A549 (cell line): ENCODE data around the gene PACS1. TPM values are rescaled to one million over a fixed set of nuclear protein-coding genes. Genes with fewer than 3 reads are reported as not detected.

Experiments
- ATAC-seq, 2 experiments: fragments of 200-7000 bp in 1 of 2; fragments of >200 bp in 1 of 2; cut with Nextera tagmentation in 1 of 2; cut with Tn5 transposase in 1 of 2; 3 replicates each; pipeline versions ENCODE4 v1.8.0 to v1.9.1; 2018 to 2020; ENCODE audit warnings: mild to moderate bottlenecking in 1 of 2, moderate library complexity in 1 of 2
- CTCF ChIA-PET: fragments of 300-600 bp; sonication (Branson Sonifier 250); formaldehyde crosslinking; extraction: SDS; loops from one replicate; lab custom pipeline; 2021; ENCODE audit warnings: antibody characterized with exemption, inconsistent platforms; lab: Yijun Ruan, JAX
- POLR2A ChIA-PET: fragments of 350-600 bp; formaldehyde crosslinking; extraction: SDS; loops from one replicate; lab custom pipeline; 2021; ENCODE audit warnings: antibody characterized with exemption, inconsistent platforms; lab: Yijun Ruan, JAX
- DNase-seq, 2 experiments: peaks; one replicate each; pipeline versions ENCODE4 v3.0.0 to v3.0.0-alpha.2; 2011 to 2016; ENCODE audit warnings: low read depth in 1 of 2, low spot score in 1 of 2
- FAIRE-seq: peaks from 2 replicates; lab custom pipeline; 2011; peaks lifted over from hg19 to GRCh38; lab: Jason Lieb, UNC
- H3K27ac ChIP-seq, 2 experiments: fragments of >200 bp; sonication (Bioruptor Twin); formaldehyde crosslinking; 3 replicates each; pipeline ENCODE4 v1.5.1; 2016 to 2017
- H3K4me1 ChIP-seq: fragments of >200 bp; sonication (Bioruptor Twin); formaldehyde crosslinking; 3 replicates; pipeline ENCODE4 v1.6.1; 2016
- H3K4me2 ChIP-seq: fragments of >200 bp; sonication (Bioruptor Twin); formaldehyde crosslinking; 3 replicates; pipeline ENCODE4 v1.6.1; 2016
- H3K4me3 ChIP-seq: fragments of >200 bp; sonication (Bioruptor Twin); formaldehyde crosslinking; 3 replicates; pipeline ENCODE4 v1.5.1; 2016
- H3K9me3 ChIP-seq: fragments of >200 bp; sonication (Bioruptor Twin); formaldehyde crosslinking; 3 replicates; pipeline ENCODE4 v1.6.1; 2016
- ATOH8 ChIP-seq: fragments of 250-450 bp; sonication (Bioruptor Pico); IDR thresholded peaks from 2 replicates; pipeline ENCODE4 v1.5.0; 2020; ENCODE audit warnings: low read depth, mild to moderate bottlenecking, moderate library complexity
- CBX8 ChIP-seq: fragments of 200-600 bp; sonication (generic); IDR thresholded peaks from 2 replicates; pipeline ENCODE4 v1.6.1; 2016
- CHD4 ChIP-seq: fragments of 200-600 bp; sonication (generic); IDR thresholded peaks from 2 replicates; pipeline ENCODE4 v1.6.1; 2016; ENCODE audit warnings: antibody characterized with exemption, mild to moderate bottlenecking, borderline replicate concordance
- E2F6 ChIP-seq: IDR thresholded peaks from 2 replicates; pipeline ENCODE4 v1.6.1; 2012; ENCODE audit warnings: low read depth, borderline replicate concordance
- EHMT2 ChIP-seq: fragments of 200-600 bp; sonication (generic); IDR thresholded peaks from 2 replicates; pipeline ENCODE4 v1.6.1; 2016; ENCODE audit warnings: antibody characterized with exemption, low read depth, mild to moderate bottlenecking, moderate library complexity
- ESRRA ChIP-seq: fragments of 150-350 bp; IDR thresholded peaks from 2 replicates; pipeline ENCODE4 v1.6.1; 2014; ENCODE audit warnings: mild to moderate bottlenecking, low read length, borderline replicate concordance
- FOSB ChIP-seq: fragments of 250-450 bp; sonication (Bioruptor Pico); IDR thresholded peaks from 2 replicates; pipeline ENCODE4 v1.5.0; 2020; ENCODE audit warnings: mild to moderate bottlenecking, moderate library complexity
- FOSL2 ChIP-seq, 2 experiments: fragments of 450-650 bp in 1 of 2; fragments of >200 bp in 1 of 2; sonication (Bioruptor Twin) in 1 of 2; formaldehyde crosslinking; IDR thresholded peaks; 2 replicates each; pipeline versions ENCODE4 v1.5.0 to v1.6.1; 2016 to 2020; ENCODE audit warnings: mild to moderate bottlenecking in 1 of 2, moderate library complexity in 1 of 2
- FOXS1 ChIP-seq: fragments of 250-450 bp; sonication (Bioruptor Pico); IDR thresholded peaks from 2 replicates; pipeline ENCODE4 v1.5.0; 2020; ENCODE audit warnings: mild to moderate bottlenecking, moderate library complexity
- HDAC2 ChIP-seq: fragments of 200-600 bp; sonication (generic); IDR thresholded peaks from 2 replicates; pipeline ENCODE4 v1.6.1; 2016
- HES2 ChIP-seq: fragments of >200 bp; sonication (Bioruptor Twin); formaldehyde crosslinking; IDR thresholded peaks from 2 replicates; pipeline ENCODE4 v1.6.1; 2016
- HEYL ChIP-seq: fragments of 250-450 bp; sonication (Bioruptor Pico); IDR thresholded peaks from 2 replicates; pipeline ENCODE4 v1.8.0; 2021; ENCODE audit warnings: mild to moderate bottlenecking, moderate library complexity
- MAZ ChIP-seq: fragments of 150-350 bp; IDR thresholded peaks from 2 replicates; pipeline ENCODE4 v1.6.1; 2014; ENCODE audit warnings: antibody characterized with exemption, low read depth, low read length, borderline replicate concordance
- MYC ChIP-seq: IDR thresholded peaks from 2 replicates; pipeline ENCODE4 v1.6.1; 2012; ENCODE audit warnings: mild to moderate bottlenecking, inconsistent platforms, low read length, improper control_type of control experiment, borderline replicate concordance
- NFE2L2 ChIP-seq: fragments of 150-350 bp; conservative IDR thresholded peaks from 2 replicates; pipeline ENCODE4 v1.6.1; 2014; ENCODE audit warnings: low read length
- NR3C1 ChIP-seq: fragments of >200 bp; sonication (Bioruptor Twin); formaldehyde crosslinking; IDR thresholded peaks from 3 replicates; pipeline ENCODE4 v1.6.1; 2017
- PBX3 ChIP-seq: IDR thresholded peaks from 2 replicates; pipeline ENCODE4 v1.6.1; 2012
- PHF8 ChIP-seq: fragments of 200-600 bp; sonication (generic); IDR thresholded peaks from 2 replicates; pipeline ENCODE4 v1.6.1; 2016; ENCODE audit warnings: low read depth, mild to moderate bottlenecking, antibody characterized with exemption, moderate library complexity, borderline replicate concordance
- RNF2 ChIP-seq: fragments of 200-600 bp; sonication (generic); IDR thresholded peaks from 2 replicates; pipeline ENCODE4 v1.6.1; 2016; ENCODE audit warnings: low read depth, mild to moderate bottlenecking, antibody characterized with exemption, moderate library complexity, borderline replicate concordance
- SMC3 ChIP-seq: fragments of >200 bp; sonication (Bioruptor Twin); formaldehyde crosslinking; IDR thresholded peaks from 3 replicates; pipeline ENCODE4 v1.6.1; 2018; ENCODE audit warnings: inconsistent platforms
- TFCP2L1 ChIP-seq: fragments of 250-450 bp; sonication (Bioruptor Pico); IDR thresholded peaks from 2 replicates; pipeline ENCODE4 v1.5.0; 2021; ENCODE audit warnings: mild to moderate bottlenecking
- USF2 ChIP-seq: fragments of 450-650 bp; IDR thresholded peaks from 2 replicates; pipeline ENCODE4 v1.6.1; 2014; ENCODE audit warnings: antibody characterized with exemption
- ZNF302 ChIP-seq: fragments of 250-450 bp; sonication (Bioruptor Pico); IDR thresholded peaks from 2 replicates; pipeline ENCODE4 v1.9.0; 2021; ENCODE audit warnings: inconsistent platforms, mild to moderate bottlenecking, moderate library complexity
- WGBS: methylation state at CpG from one replicate; pipeline ENCODE4 v1.1.6; 2017; ENCODE audit errors: missing lambda C conversion rate; 5-methylcytosine and 5-hydroxymethylcytosine counted together
- polyA plus RNA-seq, 4 experiments: library from polyadenylated mRNA; depleted of rRNA in 3 of 4; stranded (reverse); fragments of >200 nt; fragmentation: RNase III in 1 of 4; extraction: RNeasy Plus Mini Kit Qiagen cat#74134 plus additional on column Dnase treatment in 1 of 4; gene quantifications; 2 replicates in 3 of 4; 3 replicates in 1 of 4; pipeline ENCODE4 v1.2.3, GENCODE V29; 2011 to 2017

Gene PACS1
- polyA plus RNA-seq, 2 of the 4 experiments (the other 2 are of a cell fraction) = 48.2 to 59.1 TPM

GRCh38 chr11:66026017-66026529 is 44.0 kb upstream of the PACS1 start, which contains the start of gene CATSPER1:
TSS of gene CATSPER1 (minus strand) at chr11:66026479. CDS start at chr11:66026379, 100 bp downstream.
- Histone ChIP-seq H3K4me2 (no peak within 1 kb of the TSS), H3K9me3 (no peaks in the 10 kb centered on the region), H3K4me1 (peaks cover 6% of the 10 kb centered on the region), H3K27ac (no peak within 1 kb of the TSS), H3K4me3 (no peak within 1 kb of the TSS)
- ChIA-PET POLR2A (no interaction called here), CTCF (interaction anchor here (1.3 to 14.6 kb wide), 6 partner anchors 13 to 246 kb away, joined by 3 to 143 read pairs (median 6); partner anchors contain the start of gene AP5B1)
- FAIRE-seq (no peak), DNase-seq (no peak), ATAC-seq (no peak)
- TF ChIP-seq HES2 (no peak), MAZ (no peak), HEYL (CRISPR knock-in tag) (no peak), MYC (no peak), E2F6 (no peak), EHMT2 (no peak), RNF2 (no peak), HDAC2 (no peak), USF2 (no peak), CHD4 (no peak)
- TF ChIP-seq, all 56 proteins: peak for 0
- 84% methylated on average over 18 of the region's 18 CpGs for WGBS

- H3K4me3 ChIP-seq = no peak overlapping the region
- TF ChIP-seq FOSL2 (IDR thresholded peaks at IDR 0.05) (no peak), FOSL2 (CRISPR knock-in tag; IDR thresholded peaks at IDR 0.05) (no peak), ZNF302 (CRISPR knock-in tag) (no peak), CBX8 (no peak), SMC3 (no peak), ATOH8 (CRISPR knock-in tag) (no peak), FOSB (CRISPR knock-in tag) (no peak), ESRRA (no peak), HEYL (CRISPR knock-in tag) (no peak), HDAC2 (no peak), PBX3 (no peak), NFE2L2 (no peak), TFCP2L1 (no peak), PHF8 (no peak), NR3C1 (no peak), FOXS1 (no peak)
- TF ChIP-seq, all 56 proteins: peak for 0
- H3K9me3 ChIP-seq = peaks cover 12% of the 10 kb centered on the region
- ChIA-PET CTCF (interaction anchor here (2.9 to 15.8 kb wide), 3 partner anchors 10 to 11 kb away, joined by 24 to 188 read pairs (median 143); no protein-coding TSS in a partner anchor), POLR2A (no interaction called here)
- no peak overlapping the region for H3K4me2 ChIP-seq
- FAIRE-seq = no peak
- peak; percentile 38 to 49; a peak in 2 of 6 replicates for ATAC-seq
- DNase-seq = peak in 1 of 2 experiments; percentile 47
- 67% methylated on average over 8 of the region's 8 CpGs for WGBS
- no peaks in the 10 kb centered on the region for H3K4me1 ChIP-seq
- H3K27ac ChIP-seq = no peak overlapping the region
Observed at GRCh38 chr11:66032957-66033735, 36.9 kb upstream of the PACS1 start.
